Thyroid gland (tissue), 4 donors: ENCODE data around the gene CSMD2. TPM values are rescaled to one million over a fixed set of nuclear protein-coding genes. Genes with fewer than 3 reads are reported as not detected.

Experiments
- DNase-seq, 2 donors: peaks; one replicate each; pipeline ENCODE4 v3.0.0-alpha.2; 2019
- H3K27ac ChIP-seq, 3 donors: fragments of 200-600 bp; sonication (generic); 1 replicate in 2 of 3; 2 replicates in 1 of 3; pipeline ENCODE4 v1.5.1; 2016 to 2019; ENCODE audit warnings: mild to moderate bottlenecking in 1 of 3, moderate library complexity in 1 of 3
- H3K27me3 ChIP-seq: fragments of 200-600 bp; sonication (generic); one replicate; pipeline ENCODE4 v1.5.1; 2019
- H3K36me3 ChIP-seq, 2 donors: fragments of 200-600 bp; sonication (generic); one replicate each; pipeline ENCODE4 v1.5.1; 2016 to 2019
- H3K4me1 ChIP-seq, 2 donors: fragments of 200-600 bp; sonication (generic); one replicate each; pipeline ENCODE4 v1.5.1; 2017 to 2019
- H3K4me3 ChIP-seq, 3 donors: fragments of 200-600 bp; sonication (generic); replicated peaks in 1 of 3; 1 replicate in 2 of 3; 2 replicates in 1 of 3; pipeline ENCODE4 v1.5.1; 2016; ENCODE audit warnings: mild to moderate bottlenecking in 1 of 3
- H3K9me3 ChIP-seq: fragments of 200-600 bp; sonication (generic); one replicate; pipeline ENCODE4 v1.5.1; 2017
- CTCF ChIP-seq, 6 experiments: fragments of 200-600 bp in 3 of 6; fragments of 450-650 bp in 3 of 6; sonication (generic) in 3 of 6; IDR thresholded peaks; one replicate each; pipeline ENCODE4 v1.5.1; 2016 to 2019; ENCODE audit warnings: antibody characterized with exemption in 6 of 6, mild to moderate bottlenecking in 2 of 6, inconsistent platforms in 1 of 6, moderate library complexity in 1 of 6
- POLR2A ChIP-seq, 2 donors: fragments of 450-650 bp; IDR thresholded peaks; one replicate each; pipeline ENCODE4 v1.6.1; 2017; ENCODE audit warnings: antibody characterized with exemption in 2 of 2, mild to moderate bottlenecking in 2 of 2, moderate library complexity in 1 of 2
- WGBS, 2 donors: methylation state at CpG; one replicate each; pipeline ENCODE4 v1.1.5; 2017; 5-methylcytosine and 5-hydroxymethylcytosine counted together
- intact Hi-C: fragments of 100-400 bp; cut with DNase I; formaldehyde crosslinking; loops from one replicate; pipeline ENCODE4 v1.15.1; 2023
- total RNA-seq, 4 donors: library from RNA; depleted of rRNA; stranded (reverse); fragments of >200 nt; gene quantifications; one replicate each; pipeline ENCODE4 v1.2.3, GENCODE V29; 2016

CSMD2 gene
- total RNA-seq, 4 donors from 2014 or later = 0.10 to 0.45 (median 0.13) TPM; not detected in 1

GRCh38 chr1:34055818-34056217 is 109.2 kb downstream of the CSMD2 start:
- Histone ChIP-seq H3K27me3 (no peaks in the 10 kb centered on the region), H3K4me3 (no peak overlapping the region), H3K4me1 (no peaks in the 10 kb centered on the region), H3K27ac (no peak overlapping the region), H3K9me3 (no peaks in the 10 kb centered on the region), H3K36me3 (no peaks in the 10 kb centered on the region)
- TF ChIP-seq CTCF (IDR thresholded peaks at IDR 0.05) (no peak), POLR2A (IDR thresholded peaks at IDR 0.05) (no peak)
- intact Hi-C loops = no loop called here
- 81 to 89% methylated on average over 5 of the region's 5 CpGs for WGBS, 2 donors
- DNase-seq = no peak

- intact Hi-C loops = no loop called here
- no peak for DNase-seq
- no peak overlapping the region for H3K27ac ChIP-seq
- TF ChIP-seq POLR2A (IDR thresholded peaks at IDR 0.05) = no peak
- 25 to 45% methylated on average over 1 of the region's 1 CpG for WGBS, 2 donors
- no peaks in the 10 kb centered on the region for H3K9me3 ChIP-seq
- no peaks in the 10 kb centered on the region for H3K27me3 ChIP-seq
- no peaks in the 10 kb centered on the region for H3K36me3 ChIP-seq
- no peak overlapping the region for H3K4me3 ChIP-seq
- no peaks in the 10 kb centered on the region for H3K4me1 ChIP-seq
Measured at GRCh38 chr1:34054920-34055319, 110.1 kb downstream of the CSMD2 start.

- no peaks in the 10 kb centered on the region for H3K36me3 ChIP-seq
- TF ChIP-seq CTCF (IDR thresholded peaks at IDR 0.05) (no peak), POLR2A (IDR thresholded peaks at IDR 0.05) (no peak)
- intact Hi-C loops = no loop called here
- no peak for DNase-seq
- no peaks in the 10 kb centered on the region for H3K27me3 ChIP-seq
- no peaks in the 10 kb centered on the region for H3K4me1 ChIP-seq
- no peaks in the 10 kb centered on the region for H3K9me3 ChIP-seq
- H3K27ac ChIP-seq = no peak overlapping the region
- no peak overlapping the region for H3K4me3 ChIP-seq
- WGBS, 2 donors = 96 to 99% methylated on average over 2 of the region's 2 CpGs
Measured at GRCh38 chr1:34053660-34054059, 111.4 kb downstream of the CSMD2 start.

- Histone ChIP-seq H3K4me1 (no peaks in the 10 kb centered on the region), H3K4me3 (no peak overlapping the region), H3K27ac (no peak overlapping the region), H3K36me3 (no peaks in the 10 kb centered on the region), H3K27me3 (no peaks in the 10 kb centered on the region), H3K9me3 (no peaks in the 10 kb centered on the region)
- intact Hi-C loops = no loop called here
- no peak for DNase-seq
- no peak for TF ChIP-seq CTCF (IDR thresholded peaks at IDR 0.05)
- no peak for TF ChIP-seq POLR2A (IDR thresholded peaks at IDR 0.05)
- WGBS, 2 donors = 86 to 89% methylated on average over 6 of the region's 6 CpGs
Measured at GRCh38 chr1:34052565-34052964, 112.5 kb downstream of the CSMD2 start.

- H3K4me3 ChIP-seq = no peak overlapping the region
- intact Hi-C loops = no loop called here
- H3K4me1 ChIP-seq = no peaks in the 10 kb centered on the region
- no peak for TF ChIP-seq POLR2A (IDR thresholded peaks at IDR 0.05)
- TF ChIP-seq CTCF (IDR thresholded peaks at IDR 0.05) = no peak
- no peaks in the 10 kb centered on the region for H3K36me3 ChIP-seq
- 74 to 80% methylated on average over 3 of the region's 3 CpGs for WGBS, 2 donors
- no peak overlapping the region for H3K27ac ChIP-seq
- no peak for DNase-seq
- no peaks in the 10 kb centered on the region for H3K9me3 ChIP-seq
- no peaks in the 10 kb centered on the region for H3K27me3 ChIP-seq
Measured at GRCh38 chr1:34050709-34051485, 114.1 kb downstream of the CSMD2 start.
